ENCODE measurements around the gene ARFGAP2.
"Not testable (repeated sequence)": the region's sequence is repeated elsewhere in the genome, so short reads cannot be mapped to it uniquely, and the experiment has no call there.

Gene ARFGAP2

DNA sequence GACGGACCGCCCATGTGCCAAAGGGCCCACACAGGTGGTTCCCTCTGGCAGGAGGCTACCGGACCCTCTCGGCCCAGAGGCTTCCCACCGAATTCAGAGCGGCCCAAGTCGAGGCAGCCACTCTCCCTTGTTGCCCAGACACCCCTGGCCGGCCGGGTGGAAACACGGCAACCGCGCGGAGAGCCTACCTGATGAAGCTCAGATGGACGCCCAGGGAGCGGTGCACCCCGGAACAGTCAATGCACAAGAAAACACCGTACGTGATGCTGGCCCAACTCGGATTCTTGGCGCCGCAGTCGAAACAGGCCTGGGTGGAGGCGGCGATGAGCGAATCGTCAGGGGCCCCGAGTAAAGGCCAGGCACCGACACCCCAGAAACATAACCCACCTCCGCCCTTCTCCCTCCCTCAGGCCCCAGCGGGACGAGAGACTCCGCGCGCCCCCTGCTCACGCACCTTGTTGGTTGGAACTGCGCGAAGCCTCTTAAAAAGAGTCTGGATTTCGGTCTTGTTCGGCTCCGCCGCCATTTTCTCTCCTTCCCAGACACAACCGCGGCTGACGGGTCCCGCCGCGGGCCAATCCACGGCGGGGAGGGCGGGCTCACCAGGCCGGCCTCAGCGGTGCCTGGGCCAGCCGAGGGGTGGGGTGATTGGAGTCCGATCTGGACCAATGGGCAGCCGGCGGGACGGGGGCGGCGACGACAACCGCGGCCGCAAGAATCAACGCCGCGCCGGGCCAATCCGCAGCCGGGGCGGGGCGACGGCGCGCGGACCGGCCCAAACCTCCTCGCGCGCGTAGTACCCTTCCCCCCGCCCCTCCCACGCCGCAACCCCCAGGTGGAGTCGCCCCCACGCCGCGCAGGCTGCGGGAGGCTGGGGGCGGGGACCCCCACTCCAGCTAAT is at the start of gene ARFGAP2:
Gene ARFGAP2 (minus strand): TSS at position 552 of the 901 bp plus-strand sequence. CDS start 26 bp downstream, at position 526.
- peak; percentile 94 for DNase-seq (ENCODE audit: low read depth)

DNA sequence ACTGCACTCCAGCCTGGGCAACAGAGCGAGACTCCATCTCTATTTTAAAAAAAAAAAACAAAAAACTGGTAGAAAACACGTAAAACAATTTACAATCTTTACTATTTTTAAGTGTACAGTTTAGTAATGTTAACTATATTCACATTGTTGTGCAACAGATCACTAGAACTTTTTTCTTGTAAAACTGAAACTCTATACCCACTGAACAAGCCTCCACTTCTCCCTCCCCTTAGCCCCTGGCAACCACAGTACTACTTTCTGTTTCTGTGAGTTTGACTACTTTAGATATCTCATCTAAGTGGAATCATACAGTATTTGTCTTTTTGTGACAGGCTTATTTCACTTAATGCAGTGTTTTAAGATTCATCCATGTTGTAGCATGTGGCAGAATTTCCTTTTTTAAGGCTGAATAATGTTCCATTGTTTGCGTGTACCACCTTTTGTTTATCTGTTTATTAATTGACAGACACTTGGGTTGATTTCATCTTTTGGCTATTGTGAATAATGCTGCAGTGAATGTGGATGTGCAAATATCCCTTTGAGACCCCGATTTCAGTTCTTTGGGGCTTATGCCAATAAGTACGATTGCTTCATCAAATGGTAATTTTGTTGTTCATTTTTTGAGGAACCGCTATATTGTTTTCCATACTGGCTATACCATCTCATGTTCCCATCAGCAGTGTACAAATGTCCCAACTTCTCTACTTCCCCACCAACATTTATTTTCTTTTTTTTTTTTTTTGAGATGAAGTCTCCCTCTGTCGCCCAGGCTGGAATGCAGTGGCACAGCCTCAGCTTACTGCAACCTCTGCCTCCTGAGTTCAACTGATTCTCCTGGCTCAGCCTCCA is 49.1 kb upstream of the ARFGAP2 start:
- no peak for DNase-seq (ENCODE audit: low read depth)

DNA sequence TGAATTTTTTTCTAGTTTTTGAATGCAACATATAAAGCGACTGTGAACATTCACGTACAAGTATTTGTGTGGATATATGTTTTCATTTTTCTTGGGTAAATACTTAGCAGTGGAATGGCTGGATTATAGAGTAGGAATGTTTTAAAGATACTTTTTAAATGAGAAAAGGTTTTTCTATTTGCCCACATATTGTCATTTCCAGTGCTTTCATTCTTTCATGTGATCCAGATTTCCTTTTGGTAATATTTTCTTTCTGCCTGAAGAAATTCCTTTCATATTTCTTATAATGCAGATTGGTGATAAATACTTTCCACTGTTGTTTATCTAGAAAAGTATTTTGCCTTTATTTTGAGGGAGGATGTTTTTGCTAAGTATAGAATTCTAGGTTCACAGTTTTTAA is 46.0 kb upstream of the ARFGAP2 start:
- no peak for DNase-seq (ENCODE audit: low read depth)

DNA sequence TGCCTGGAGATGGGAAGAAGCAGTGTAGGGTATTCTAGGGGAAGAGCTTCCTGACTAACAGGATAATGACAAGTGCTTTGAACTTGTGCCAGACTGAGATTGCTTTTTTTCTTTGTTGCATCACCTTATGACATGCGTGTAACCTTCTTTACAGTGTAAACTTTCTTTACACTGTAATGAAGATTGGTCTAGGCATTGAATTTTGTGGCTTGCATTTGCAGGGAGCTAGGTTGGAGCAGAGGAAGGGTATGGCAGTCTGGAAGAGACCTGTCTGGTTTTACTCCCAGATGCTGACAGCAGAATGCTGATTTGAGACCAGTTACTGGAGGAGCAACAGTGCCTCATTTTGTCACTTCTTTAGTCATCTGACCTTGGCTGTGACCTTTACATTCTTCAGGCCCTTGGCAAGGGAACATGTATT is 43.7 kb upstream of the ARFGAP2 start:
- no peak for DNase-seq (ENCODE audit: low read depth)

DNA sequence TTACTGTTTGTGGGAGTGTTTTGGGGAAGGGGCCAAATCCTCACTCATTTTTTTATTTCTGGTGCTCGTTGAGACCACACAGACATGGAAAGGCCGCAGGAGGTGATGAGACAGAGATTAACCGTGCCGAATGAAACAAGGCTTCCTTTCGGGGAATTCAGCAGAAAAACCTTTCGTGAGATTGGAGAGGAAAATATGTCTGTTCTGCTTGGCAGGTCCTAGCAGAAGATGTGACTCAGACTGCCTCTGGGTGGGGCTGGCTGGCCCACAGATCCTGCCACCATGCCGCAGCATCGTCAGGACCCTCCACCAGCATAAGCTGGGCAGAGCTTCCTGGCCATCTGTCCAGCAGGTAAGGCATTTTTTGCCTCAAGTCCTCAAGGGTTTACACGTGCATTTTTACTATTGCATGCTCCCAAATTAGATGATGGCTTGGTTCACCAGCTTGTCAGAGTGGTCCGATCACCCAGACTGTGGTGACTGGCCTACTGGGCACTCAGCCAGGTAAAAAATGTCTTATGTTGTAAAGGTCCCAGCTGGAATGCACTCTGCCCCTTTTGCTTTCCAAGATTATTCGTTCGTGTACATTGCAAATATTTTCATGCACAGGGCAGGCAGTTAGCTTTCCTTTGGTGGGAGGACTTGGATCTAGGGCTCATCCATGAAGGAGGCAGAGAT is 39.6 kb upstream of the ARFGAP2 start:
- DNase-seq (ENCODE audit: low read depth), result peak; percentile 42

DNA sequence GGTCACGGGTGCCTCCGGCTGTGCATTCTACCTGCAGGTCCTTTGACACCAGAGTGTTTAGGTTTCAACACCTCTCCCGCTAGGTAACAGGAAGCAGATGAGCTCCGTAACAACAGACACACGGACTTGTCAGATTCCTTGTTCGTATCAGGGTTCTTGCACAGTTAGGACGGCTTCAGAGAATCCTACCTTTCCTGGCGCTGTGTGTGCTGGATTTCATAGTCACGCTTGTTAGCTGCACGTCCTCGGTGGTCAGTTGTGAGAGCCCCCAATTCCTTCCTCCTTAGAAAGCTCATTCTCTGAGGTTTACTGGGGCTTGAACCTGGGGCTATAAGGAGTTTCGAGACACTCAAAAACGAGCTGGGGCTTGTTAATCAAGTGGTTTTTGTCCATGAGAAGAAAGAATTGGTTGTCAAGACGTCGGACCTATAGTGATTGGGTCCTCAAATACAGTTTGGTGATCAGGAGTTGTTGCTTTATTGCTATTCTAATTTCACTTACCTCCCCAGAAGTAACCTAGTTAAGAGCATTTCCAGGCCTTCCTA is 38.8 kb upstream of the ARFGAP2 start:
- DNase-seq (ENCODE audit: low read depth), result no peak

DNA sequence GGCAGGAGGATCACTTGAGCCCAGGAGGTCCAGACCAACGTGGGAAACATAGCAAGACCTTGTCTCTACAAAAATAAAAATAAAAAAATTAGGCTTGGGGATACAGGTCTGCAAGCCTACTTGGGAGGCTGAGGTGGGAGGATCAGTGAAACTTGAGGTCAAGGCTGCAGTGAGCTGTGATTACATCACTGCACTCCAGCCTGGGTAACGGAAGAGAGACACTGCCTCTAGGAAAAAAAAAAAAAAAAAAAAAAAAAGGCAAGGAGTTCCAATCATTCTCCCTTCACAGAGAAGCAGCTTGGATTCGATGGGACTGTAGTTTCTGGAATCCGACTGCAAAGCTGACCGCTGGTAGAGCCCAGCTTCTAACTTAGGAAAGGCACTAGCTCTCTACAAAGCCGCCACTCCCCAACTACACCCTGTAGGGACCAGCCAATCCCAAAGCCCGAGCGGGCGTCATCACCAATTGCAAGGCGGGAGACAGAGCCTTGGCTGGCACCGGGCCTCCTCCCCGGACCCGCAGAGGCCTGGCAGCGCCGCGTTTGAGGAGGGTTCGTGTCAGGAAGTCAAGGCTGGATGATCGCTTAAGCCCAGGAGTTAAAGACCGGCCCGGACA is 37.4 kb upstream of the ARFGAP2 start:
- DNase-seq (ENCODE audit: low read depth), result peak; percentile 73

DNA sequence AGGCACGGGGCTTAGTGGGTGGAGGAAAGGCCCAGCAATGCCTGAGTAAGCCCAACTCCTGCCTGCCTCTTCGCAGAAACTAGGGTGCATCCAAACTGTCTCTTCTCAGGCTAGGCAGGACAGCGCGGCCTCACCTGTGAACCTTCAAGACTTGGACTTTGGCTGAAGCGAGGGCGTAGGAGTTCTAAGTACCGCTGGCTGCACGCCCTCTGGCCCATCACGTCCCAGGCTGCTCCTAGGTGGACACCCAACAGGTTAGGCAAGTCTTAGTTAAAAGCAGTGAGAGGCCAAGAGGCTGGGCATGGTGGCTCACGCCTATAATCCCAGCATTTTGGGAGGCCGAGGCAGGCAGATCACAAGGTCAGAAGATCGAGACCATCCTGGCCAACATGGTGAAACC is 36.3 kb upstream of the ARFGAP2 start:
- no peak for DNase-seq (ENCODE audit: low read depth)

DNA sequence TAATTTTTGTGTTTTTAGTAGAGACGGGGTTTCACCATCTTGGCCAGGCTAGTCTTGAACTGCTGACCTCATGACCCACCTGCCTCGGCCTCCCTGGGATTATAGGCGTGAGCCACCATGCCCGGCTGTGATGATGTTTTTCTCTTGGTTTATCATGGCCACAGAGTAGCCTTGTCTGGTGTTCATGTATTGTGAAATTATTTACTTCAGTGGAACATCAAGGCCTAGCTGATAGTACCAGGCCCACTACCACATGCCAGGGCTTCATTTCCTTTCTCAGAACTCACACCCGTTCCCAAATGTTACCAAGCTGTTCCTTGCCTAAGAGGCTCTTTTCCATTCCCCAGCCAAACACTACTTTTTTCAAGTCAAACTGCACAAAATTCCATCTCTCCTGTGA is 31.9 kb upstream of the ARFGAP2 start:
- DNase-seq (ENCODE audit: low read depth), result no peak

DNA sequence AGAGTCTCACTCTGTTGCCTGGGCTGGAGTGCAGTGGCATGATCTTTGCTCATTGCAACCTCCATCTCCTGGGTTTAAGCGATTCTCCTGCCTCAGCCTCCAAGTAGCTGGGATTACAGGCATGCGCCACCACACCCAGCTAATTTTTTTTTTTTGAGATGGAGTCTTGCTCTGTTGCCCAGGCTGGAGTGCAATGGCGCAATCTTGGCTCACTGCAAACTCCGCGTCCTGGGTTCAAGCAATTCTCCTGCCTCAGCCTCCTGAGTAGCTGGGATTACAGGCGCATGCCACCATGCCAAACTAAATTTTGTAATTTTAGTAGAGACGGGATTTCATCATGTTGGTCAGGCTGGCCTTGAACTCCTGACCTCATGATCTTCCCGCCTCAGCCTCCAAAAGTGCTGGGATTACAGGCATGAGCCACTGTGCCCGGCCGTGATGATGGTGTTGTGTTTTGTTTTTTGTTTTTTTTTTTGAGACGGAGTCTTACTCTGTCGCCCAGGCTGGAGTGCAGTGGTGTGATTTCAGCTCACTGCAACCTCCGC is 31.4 kb upstream of the ARFGAP2 start:
- DNase-seq (ENCODE audit: low read depth), result not testable (repeated sequence)

DNA sequence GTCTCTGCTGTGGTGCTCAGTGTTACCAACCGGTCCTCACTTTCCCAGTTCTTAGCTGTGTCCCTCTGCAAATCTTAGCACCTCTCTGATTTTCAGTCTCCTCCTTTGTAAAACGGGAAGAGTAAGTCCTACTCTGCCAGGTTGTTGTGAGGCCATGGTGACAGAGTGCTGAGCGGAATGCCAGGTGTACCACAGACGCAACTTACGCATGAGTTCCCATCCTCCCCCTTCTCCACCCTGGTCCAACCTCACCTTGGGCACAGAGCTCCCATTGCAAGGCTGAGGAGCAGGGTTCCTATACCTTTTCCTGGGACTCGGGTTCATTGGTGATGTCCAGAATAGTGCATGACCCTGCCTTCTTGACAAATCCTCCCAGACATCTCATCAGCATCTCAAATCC is 30.8 kb upstream of the ARFGAP2 start:
- no peak for DNase-seq (ENCODE audit: low read depth)

DNA sequence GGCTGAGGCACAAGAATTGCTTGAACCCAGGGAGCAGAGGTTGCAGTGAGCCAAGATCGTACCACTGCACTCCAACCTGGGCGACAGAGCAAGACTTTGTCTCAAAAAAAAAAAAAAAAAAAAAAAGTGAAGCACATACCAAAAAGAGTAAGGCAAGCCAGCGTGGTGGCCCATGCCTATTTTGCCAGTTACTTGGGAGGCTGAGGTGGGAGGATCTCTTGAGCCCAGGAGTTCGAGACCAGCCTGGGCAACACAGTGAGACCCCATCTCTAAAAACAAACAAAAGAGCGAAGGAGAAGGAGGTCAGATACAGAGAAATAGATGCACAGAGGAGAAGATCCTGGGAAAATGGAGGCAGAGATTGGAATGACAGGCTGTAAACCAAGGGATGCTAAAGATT is 29.9 kb upstream of the ARFGAP2 start:
- DNase-seq (ENCODE audit: low read depth), result not testable (repeated sequence)

DNA sequence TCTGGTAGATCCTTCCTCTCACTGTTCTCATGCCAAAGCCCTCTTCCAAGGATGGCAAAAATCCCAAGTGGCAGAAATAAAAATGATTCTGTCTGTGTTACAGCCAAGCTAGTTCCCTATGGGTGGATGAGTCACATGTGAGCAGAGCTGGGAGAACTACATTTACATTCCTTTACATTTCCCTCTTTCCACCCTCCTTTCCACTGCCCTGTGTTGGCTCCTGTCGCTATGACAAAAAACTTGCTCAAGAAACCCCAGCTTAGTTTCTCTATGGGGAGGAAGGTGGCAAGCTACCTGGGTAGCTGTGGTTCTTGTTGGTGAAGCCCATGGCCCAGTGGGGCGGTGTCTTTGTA is 27.9 kb upstream of the ARFGAP2 start:
- DNase-seq (ENCODE audit: low read depth), result no peak

DNA sequence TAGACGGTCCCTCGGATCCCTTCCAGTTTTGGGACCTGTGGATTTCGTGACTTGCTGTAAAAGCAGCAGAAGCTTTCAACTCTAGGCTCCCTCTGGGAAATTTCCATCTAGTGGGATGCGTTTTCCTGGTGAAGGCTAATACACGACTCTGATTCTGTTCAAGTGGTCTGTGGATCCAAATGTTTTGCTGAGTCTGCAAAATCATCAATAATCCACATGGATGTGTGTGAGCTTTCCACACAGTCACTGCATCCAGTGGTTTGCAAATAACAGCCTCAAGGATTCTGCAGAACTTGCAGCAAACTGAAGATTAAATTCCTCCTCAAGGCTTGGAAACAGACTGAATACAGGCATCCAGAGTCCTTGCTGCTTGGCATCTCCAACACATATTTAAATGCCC is 25.9 kb upstream of the ARFGAP2 start:
- no peak for DNase-seq (ENCODE audit: low read depth)

DNA sequence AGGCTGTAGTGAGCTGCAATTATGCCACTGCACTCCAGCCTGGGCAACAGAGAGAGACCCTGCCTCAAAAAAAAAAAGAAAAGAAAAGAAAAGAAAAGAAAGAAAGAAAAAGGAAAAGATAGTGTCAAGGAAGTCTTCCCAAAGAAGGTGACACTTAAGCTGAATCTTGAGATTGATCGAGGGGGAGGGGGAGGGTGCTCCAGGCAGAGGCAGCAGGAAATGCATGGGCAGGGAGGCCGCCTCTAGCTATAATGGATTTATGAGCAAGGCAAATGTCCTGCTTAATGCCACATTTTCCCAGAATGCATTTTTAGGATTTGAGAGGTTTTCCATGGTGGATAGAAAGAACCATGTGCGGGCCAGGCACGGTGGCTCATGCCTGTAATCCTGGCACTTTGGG is 24.3 kb upstream of the ARFGAP2 start:
- DNase-seq (ENCODE audit: low read depth), result no peak

DNA sequence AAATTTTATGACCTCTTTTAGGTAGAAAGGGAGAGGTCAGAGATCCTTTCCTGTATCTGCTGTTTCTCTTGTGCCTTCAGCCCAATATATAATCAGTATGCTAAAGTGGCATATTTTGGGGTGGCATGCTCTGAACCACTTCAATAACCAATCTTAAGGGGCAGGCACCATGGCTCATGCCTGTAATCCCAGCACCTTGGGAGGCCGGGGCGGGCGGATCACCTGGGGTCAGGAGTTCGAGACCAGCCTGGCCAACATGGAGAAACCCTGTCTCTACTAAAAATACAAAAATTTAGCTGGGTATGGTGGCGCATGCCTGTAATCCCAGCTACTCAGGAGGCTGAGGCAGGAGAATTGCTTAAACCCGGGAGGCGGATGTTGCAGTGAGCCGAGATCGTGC is 21.5 kb upstream of the ARFGAP2 start:
- not testable (repeated sequence) for DNase-seq (ENCODE audit: low read depth)

DNA sequence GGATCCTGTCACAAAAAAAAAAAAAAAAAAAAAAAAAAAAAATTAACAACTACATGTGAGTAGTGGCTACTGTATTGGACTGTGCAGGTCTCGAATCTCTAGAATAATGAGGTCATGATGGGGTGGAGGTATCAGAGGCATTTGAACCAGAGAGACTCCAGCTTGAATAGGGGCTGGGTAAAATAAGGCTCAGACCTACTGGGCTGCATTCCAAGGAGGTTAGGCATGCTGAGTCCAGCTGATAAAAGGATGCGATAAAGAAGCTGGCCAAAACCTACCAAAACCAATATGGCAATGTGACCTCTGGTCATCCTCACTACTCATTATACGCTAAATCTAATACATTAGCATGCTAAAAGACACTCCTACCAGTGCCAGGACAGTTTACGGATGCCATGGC is 15.4 kb upstream of the ARFGAP2 start:
- no peak for DNase-seq (ENCODE audit: low read depth)

DNA sequence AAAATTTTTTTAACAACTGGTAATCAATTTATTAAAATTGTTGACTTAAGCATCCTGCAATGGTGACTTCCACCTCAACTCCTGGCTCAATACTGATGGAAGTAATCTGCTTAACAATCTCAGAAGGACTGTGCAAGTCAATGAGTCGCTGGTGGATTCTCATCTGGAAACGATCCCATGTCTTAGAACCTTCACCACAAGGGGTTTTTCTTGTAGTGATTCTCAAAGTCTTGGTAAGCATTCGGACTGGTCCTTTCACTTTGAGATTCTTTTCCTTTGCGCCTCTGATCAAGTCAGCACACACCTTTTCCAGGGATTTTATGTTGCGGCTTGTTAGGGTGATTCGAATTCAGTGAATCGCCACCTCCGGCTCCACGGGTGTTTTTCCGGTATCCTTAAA is 14.5 kb upstream of the ARFGAP2 start:
- DNase-seq (ENCODE audit: low read depth), result not testable (repeated sequence)

DNA sequence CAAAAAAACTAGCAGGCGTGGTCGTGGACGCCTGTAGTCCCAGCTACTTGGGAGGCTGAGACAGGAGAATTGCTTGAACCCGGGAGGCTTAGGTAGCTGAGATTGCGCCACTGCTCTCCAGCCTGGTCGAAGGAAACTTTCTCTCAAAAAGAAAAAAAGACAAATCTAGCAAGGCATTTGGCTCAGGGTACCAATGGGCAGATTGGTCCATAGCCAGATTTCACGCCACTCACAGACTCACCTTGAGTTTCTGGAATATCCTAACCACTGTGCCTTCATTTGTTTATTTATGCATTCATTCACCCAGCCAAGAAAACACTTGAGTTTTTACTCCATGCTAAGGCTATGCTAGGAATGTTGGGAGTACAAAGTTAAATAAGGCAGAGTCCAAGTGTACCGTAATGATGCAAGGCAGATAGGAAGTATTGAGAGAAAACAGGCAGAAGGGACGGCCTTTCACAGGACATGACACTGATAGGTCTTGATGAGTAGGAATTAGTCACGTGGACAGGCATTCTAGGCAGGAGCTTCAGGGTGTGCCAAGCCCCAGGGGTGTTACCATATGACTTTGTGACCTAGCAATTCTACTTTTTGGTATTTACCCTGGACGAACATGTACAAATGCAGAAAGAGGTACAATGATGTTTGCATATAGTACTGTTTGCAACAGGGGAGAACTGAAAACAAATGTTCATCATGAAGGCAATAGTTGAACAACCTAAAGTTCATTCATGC is 12.6 kb upstream of the ARFGAP2 start:
- no peak for DNase-seq (ENCODE audit: low read depth)

DNA sequence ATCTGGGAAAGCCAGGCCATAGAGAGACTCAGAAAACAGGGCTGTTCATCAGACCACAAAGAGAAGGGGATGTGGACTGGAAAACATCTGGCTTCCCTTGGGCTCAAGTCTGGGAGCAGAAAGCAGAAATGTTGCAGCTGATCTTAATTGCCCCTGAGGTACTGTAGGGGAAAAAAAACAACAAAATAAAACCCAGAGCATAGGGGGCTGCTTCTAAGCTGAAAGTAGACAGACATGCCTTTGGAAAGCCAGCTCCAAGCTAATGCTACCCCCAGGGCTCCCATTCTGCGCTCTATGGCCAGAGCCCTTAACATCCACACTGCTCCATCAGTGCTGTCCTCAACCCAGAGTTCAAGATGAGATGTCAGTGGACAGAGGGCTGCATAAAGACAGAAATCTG is 11.6 kb upstream of the ARFGAP2 start:
- DNase-seq (ENCODE audit: low read depth), result no peak

DNA sequence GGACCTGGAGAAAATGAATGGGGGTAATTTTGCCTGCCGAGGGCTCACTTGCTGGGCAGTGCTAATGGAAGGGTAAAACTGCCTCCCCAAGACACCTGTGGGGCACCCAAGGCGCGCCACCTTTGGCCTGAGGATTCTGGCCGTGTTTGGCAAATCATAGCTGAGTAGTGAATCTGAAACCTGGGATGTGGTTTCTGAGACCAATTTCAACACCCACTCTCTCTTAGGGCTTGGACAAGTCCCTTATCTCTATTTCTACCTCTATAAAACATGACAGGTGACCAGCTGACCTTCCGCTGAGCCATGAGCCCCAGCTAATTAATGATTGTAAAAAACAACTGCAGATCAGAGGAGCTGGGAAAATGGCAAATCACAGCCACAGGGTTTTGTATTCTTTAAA is 11.0 kb upstream of the ARFGAP2 start:
- DNase-seq (ENCODE audit: low read depth), result no peak

Data from stimulated activated CD8-positive, alpha-beta memory T cell treated with anti-CD3 and anti-CD28 coated beads, Interleukin-12 subunit alpha, Interleukin-12 subunit beta, amount 100 ng/mL, for 1 hour (primary cell).